ENCODE results near the gene ZNF451.

Gene ZNF451

DNA sequence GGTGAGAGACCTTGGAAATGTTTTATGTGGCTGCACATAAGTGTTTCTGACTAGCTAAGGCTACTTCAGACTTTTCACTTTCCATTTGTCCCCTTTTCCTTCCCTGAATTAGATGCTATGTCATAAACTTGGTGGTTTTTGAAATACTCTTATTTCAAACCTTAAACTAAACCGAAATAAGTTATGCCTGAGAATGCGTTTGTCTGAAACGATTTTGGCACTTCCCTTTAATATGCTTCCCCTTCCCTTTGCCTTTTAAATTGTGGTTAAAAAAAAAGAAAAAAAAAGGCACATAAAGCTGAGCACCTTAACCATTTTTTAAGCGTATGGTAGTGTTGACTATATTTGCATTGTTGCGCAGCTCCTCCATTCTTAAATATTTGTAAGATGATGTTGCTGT, 14.3 kb downstream of the ZNF451 start:
- ChIA-PET CTCF (no interaction called here), POLR2A (no interaction called here)
- TF ChIP-seq ZNF384 (IDR thresholded peaks at IDR 0.05) = no peak
- TF ChIP-seq L3MBTL2 (conservative IDR thresholded peaks at IDR 0.05) = no peak
- no peak for TF ChIP-seq ELF4 (IDR thresholded peaks at IDR 0.05)
- TF ChIP-seq SUZ12 (IDR thresholded peaks at IDR 0.05) = no peak
- TF ChIP-seq NFRKB (IDR thresholded peaks at IDR 0.05) = no peak
- TF ChIP-seq HDGF (IDR thresholded peaks at IDR 0.05; ENCODE audit: borderline replicate concordance) = no peak
- TF ChIP-seq FOXM1 (IDR thresholded peaks at IDR 0.05; ENCODE audit: borderline replicate concordance) = no peak
- no peak for TF ChIP-seq SP1 (IDR thresholded peaks at IDR 0.05)
- no peak for TF ChIP-seq FOXK2 (IDR thresholded peaks at IDR 0.05)
- no peak for TF ChIP-seq LEF1 (IDR thresholded peaks at IDR 0.05; ENCODE audit: borderline replicate concordance)
- TF ChIP-seq CTBP1 (IDR thresholded peaks at IDR 0.05; ENCODE audit: borderline replicate concordance) = no peak
- no peak for TF ChIP-seq BHLHE40 (IDR thresholded peaks at IDR 0.05; ENCODE audit: borderline replicate concordance)
- TF ChIP-seq FOXA1 (IDR thresholded peaks at IDR 0.05) = no peak
- TF ChIP-seq TARDBP (IDR thresholded peaks at IDR 0.05) = no peak
- TF ChIP-seq, protein P1, sequence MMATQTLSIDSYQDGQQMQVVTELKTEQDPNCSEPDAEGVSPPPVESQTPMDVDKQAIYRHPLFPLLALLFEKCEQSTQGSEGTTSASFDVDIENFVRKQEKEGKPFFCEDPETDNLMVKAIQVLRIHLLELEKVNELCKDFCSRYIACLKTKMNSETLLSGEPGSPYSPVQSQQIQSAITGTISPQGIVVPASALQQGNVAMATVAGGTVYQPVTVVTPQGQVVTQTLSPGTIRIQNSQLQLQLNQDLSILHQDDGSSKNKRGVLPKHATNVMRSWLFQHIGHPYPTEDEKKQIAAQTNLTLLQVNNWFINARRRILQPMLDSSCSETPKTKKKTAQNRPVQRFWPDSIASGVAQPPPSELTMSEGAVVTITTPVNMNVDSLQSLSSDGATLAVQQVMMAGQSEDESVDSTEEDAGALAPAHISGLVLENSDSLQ (IDR thresholded peaks at IDR 0.05) = no peak
- TF ChIP-seq ARNT (IDR thresholded peaks at IDR 0.05) = no peak
- DNase-seq (ENCODE audit: extremely low spot score) = no peak

DNA sequence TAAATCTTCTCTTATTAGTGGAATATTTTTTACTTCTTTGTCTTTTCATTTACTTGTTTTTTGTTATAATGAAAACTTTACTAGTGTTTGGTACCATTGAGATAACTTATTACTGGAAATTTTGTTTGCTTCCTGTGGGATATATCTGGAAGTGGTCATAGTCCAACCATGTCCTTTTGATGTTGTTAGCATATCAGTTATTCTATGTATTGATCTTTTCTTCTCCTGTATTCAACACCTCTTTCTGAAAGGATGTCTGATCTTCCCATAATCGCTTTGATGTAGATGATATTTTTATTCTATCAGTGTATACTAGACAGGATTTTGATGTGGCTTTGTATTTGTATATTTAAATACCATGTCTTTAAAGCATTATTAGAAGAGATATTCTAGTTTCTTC, 17.0 kb downstream of the ZNF451 start:
- TF ChIP-seq BHLHE40 (IDR thresholded peaks at IDR 0.05; ENCODE audit: borderline replicate concordance) (no peak), FOXK2 (IDR thresholded peaks at IDR 0.05) (no peak), FOXA1 (IDR thresholded peaks at IDR 0.05) (no peak), L3MBTL2 (conservative IDR thresholded peaks at IDR 0.05) (no peak), SUZ12 (IDR thresholded peaks at IDR 0.05) (no peak), CTBP1 (IDR thresholded peaks at IDR 0.05; ENCODE audit: borderline replicate concordance) (no peak)
- CTCF ChIA-PET = no interaction called here
- POLR2A ChIA-PET = no interaction called here
- DNase-seq (ENCODE audit: extremely low spot score) = no peak

DNA sequence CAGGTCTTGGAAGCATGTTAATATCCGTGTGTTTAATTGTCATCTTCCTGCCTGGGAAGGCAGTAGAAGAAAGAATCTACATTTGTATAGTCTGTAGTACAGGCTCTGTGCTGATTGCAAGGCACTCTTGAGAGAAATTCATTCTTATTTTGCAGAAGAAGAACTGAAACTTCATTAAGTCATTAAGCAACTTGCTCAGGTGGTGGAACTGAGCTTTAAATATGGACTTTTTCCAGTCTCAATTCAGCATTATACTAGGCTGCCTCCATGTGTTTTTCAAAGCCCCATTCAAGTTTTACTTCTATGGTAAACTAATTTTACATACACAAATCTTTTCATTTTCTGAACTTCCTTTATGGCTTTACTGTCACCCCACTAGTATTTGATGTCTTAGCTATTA, 18.7 kb downstream of the ZNF451 start:
- ChIA-PET CTCF (no interaction called here), POLR2A (no interaction called here)
- no peak for DNase-seq (ENCODE audit: extremely low spot score)
- TF ChIP-seq NFRKB (IDR thresholded peaks at IDR 0.05) (no peak), HDGF (IDR thresholded peaks at IDR 0.05; ENCODE audit: borderline replicate concordance) (no peak), CTBP1 (IDR thresholded peaks at IDR 0.05; ENCODE audit: borderline replicate concordance) (no peak), ELF4 (IDR thresholded peaks at IDR 0.05) (no peak), ARNT (IDR thresholded peaks at IDR 0.05) (no peak), FOXK2 (IDR thresholded peaks at IDR 0.05) (no peak), BHLHE40 (IDR thresholded peaks at IDR 0.05; ENCODE audit: borderline replicate concordance) (no peak), FOXM1 (IDR thresholded peaks at IDR 0.05; ENCODE audit: borderline replicate concordance) (no peak), FOXA1 (IDR thresholded peaks at IDR 0.05) (no peak), TARDBP (IDR thresholded peaks at IDR 0.05) (no peak), SP1 (IDR thresholded peaks at IDR 0.05) (no peak), LEF1 (IDR thresholded peaks at IDR 0.05; ENCODE audit: borderline replicate concordance) (no peak), L3MBTL2 (conservative IDR thresholded peaks at IDR 0.05) (no peak), ZNF384 (IDR thresholded peaks at IDR 0.05) (no peak), SUZ12 (IDR thresholded peaks at IDR 0.05) (no peak)
- TF ChIP-seq, protein P1 (IDR thresholded peaks at IDR 0.05) = no peak

GRCh38 chr6:57109880-57110279, 19.9 kb downstream of the ZNF451 start:
- TF ChIP-seq FOXK2 (IDR thresholded peaks at IDR 0.05) (no peak), TARDBP (IDR thresholded peaks at IDR 0.05) (no peak), ARNT (IDR thresholded peaks at IDR 0.05) (no peak), NFRKB (IDR thresholded peaks at IDR 0.05) (no peak), HDGF (IDR thresholded peaks at IDR 0.05; ENCODE audit: borderline replicate concordance) (no peak), LEF1 (IDR thresholded peaks at IDR 0.05; ENCODE audit: borderline replicate concordance) (no peak), SUZ12 (IDR thresholded peaks at IDR 0.05) (no peak), CTBP1 (IDR thresholded peaks at IDR 0.05; ENCODE audit: borderline replicate concordance) (no peak), ELF4 (IDR thresholded peaks at IDR 0.05) (no peak), SP1 (IDR thresholded peaks at IDR 0.05) (no peak), BHLHE40 (IDR thresholded peaks at IDR 0.05; ENCODE audit: borderline replicate concordance) (no peak)
- TF ChIP-seq, protein P1 (IDR thresholded peaks at IDR 0.05) = no peak
- ChIA-PET POLR2A (no interaction called here), CTCF (no interaction called here)
- no peak for DNase-seq (ENCODE audit: extremely low spot score)

DNA sequence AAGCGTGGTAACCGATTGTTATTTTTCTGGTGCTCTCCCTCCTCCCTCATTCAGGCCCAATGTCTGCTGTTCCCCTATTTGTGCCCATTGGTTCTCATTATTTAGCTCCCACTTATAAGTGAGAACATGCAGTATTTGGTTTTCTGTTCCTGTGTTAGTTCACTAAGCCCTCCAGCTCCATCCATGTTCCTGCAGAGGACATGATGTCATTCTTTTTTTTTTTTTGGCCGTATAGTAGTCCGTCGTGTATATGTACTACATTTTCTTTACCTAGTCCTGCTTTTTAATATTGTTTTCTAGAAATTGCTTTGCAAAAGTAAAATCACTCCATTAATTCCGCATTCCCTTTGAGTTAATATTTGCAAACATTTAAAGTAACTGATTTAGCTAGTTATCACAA, 23.1 kb downstream of the ZNF451 start:
- ChIA-PET POLR2A (no interaction called here), CTCF (no interaction called here)
- TF ChIP-seq FOXK2 (IDR thresholded peaks at IDR 0.05) (no peak), HDGF (IDR thresholded peaks at IDR 0.05; ENCODE audit: borderline replicate concordance) (no peak), SP1 (IDR thresholded peaks at IDR 0.05) (no peak), BHLHE40 (IDR thresholded peaks at IDR 0.05; ENCODE audit: borderline replicate concordance) (no peak), FOXA1 (IDR thresholded peaks at IDR 0.05) (no peak), ZNF384 (IDR thresholded peaks at IDR 0.05) (no peak), TARDBP (IDR thresholded peaks at IDR 0.05) (no peak), L3MBTL2 (conservative IDR thresholded peaks at IDR 0.05) (no peak), SUZ12 (IDR thresholded peaks at IDR 0.05) (no peak), ARNT (IDR thresholded peaks at IDR 0.05) (no peak), ELF4 (IDR thresholded peaks at IDR 0.05) (no peak), FOXM1 (IDR thresholded peaks at IDR 0.05; ENCODE audit: borderline replicate concordance) (no peak), NFRKB (IDR thresholded peaks at IDR 0.05) (no peak), CTBP1 (IDR thresholded peaks at IDR 0.05; ENCODE audit: borderline replicate concordance) (no peak), LEF1 (IDR thresholded peaks at IDR 0.05; ENCODE audit: borderline replicate concordance) (no peak)
- TF ChIP-seq, protein P1 (IDR thresholded peaks at IDR 0.05) = no peak
- DNase-seq (ENCODE audit: extremely low spot score) = no peak
